ENCODE measurements around the gene ANK2.
"Not testable (repeated sequence)": the region's sequence is repeated elsewhere in the genome, so short reads cannot be mapped to it uniquely, and the experiment has no call there.

The ANK2 gene

DNA sequence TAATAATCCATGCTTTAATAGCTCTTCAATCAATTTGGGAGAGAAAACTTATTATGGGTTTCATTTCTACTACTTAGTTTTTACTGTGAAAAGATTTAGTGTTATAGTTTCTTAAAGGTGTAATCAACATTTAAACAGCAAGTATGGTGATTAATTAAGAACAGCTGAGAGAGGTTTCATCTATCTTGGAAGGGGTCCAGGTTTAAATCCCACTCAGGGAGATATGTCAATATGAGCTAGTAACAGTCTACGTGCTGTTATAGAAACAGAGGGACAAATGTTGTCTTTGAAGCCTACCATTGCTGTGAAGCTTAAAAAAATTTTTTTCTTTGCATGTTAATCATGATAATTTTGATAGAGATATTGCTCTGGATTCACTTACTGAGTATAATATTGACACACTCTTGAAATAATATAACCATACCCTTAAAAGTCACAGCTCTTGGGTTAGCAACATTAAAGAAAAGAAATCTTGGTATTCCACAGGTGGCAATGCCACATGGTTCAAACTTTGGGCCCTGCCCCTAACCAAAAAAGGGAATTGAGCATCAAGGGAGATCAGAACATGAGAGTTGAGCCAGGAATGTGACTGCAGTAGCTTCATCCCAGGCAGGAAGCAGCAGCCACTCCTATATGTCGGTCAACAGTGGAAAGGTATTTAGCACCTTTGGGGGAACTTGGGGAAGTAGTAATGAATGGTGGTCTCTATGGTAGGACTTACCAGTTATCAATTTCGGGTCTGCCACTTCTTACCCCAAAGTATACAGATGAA is 107.8 kb downstream of the ANK2 start:
- no peak for DNase-seq

DNA sequence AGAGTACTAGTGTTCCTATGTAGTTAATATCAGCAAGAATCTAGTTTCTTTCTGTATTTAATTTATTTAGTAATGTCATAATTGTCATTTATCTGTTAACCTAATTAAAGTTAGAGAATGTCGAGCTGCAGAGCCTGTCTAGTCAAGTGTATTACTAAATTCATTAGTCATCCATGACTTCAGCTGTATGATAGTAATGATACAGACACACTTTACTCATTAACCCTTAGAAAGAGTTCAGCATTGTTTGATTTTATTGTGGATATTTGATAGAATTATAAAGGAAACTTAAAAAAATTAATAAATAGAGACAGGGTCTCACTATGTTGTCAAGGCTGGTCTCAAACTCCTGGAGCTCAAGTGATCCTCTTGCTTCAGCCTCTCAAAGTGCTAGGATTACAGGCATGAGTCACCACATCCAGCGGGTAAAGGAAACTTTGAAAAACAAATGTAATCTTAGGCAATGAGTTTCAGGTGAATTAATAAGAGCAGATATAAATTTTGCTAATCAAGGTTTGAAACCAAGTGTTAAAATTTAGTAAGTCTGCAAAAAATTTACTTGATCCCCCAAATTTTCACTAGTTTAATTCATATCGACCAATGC is 110.6 kb downstream of the ANK2 start:
- DNase-seq, result no peak

DNA sequence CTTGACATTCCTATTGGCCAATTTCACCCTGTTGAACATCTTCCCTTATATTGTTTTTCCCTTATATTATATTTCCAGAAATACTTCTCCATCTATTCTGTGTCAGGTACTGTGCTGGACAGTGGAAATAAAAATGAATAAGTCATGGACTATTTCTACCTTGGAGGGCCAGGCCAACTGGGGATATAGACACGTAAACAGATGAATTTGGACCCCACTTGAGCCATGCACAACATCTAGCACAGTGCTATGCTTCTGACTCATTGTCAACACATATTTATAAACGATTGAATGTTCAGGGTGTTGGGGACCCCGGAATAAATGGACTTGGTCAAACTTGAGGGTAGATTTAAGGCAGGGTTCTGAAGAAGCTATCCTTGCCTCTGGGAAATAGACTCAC is 111.1 kb downstream of the ANK2 start:
- DNase-seq, result no peak

DNA sequence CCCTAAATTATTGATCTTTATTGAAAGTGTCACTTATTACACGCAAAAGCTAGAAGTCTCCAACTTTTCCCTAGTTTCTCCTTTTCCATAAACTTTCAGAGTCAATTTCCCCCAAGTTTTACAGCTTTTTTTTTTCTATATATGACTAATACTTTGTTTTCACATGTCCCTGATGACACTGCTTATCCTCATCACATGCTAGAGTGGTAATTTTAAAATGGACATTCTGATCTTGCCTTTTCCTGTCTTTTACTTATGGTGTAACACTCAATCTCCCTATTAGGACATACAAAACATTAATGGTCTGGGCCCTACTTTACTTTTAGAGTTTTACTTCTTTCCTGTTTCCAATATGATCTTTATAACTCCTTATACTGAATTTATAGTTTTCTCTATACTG is 112.6 kb downstream of the ANK2 start:
- DNase-seq, result no peak

DNA sequence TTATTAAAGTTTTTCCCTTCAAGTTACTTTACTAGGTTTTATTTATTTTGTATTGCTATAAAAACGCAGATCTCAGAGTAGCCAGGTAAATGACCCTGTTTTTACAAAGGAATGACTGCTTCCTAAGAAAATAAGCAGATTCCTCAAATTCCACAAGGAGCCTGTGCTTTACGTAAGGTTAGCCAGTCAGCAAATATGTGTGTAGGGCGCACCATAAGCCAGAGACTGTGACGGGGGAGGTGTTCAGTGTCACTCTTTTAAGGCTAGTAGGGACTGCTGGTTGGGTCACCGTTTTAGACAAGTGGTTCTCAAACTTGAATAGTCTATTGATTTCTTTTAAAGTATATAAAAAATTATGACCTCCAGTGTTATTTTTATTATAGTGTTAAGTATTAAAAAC is 119.9 kb downstream of the ANK2 start:
- DNase-seq, result no peak

DNA sequence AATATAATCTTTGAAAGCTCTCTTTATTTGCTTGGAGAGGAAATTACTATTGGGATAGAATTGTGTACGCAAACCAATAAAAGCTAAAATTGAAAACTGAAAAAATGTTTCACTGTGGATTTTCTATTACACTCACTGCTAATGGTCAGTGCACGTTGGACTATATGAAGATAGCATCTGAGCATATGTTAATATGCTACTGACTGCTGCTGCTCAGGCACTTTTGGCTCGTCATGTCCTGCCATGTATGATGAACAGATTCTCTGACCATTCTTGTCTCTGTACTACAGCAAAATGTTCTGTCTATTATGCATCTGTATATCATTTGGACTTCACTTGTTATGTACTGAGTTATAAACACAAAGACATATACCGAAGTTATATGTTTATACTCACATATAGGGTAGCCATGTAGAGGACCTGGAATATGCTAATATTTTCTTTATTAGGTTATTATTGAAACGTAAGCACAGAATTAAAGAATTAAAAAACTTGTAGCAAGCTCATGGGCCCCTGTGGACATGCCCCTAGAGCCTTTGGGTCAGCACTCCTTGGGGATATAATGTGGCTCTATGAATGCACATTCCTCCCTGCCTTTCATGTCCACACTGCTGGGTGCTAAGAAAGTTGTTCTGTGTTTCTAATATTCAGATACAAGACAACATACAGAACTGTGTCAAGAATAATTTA is 120.8 kb downstream of the ANK2 start:
- no peak for DNase-seq

DNA sequence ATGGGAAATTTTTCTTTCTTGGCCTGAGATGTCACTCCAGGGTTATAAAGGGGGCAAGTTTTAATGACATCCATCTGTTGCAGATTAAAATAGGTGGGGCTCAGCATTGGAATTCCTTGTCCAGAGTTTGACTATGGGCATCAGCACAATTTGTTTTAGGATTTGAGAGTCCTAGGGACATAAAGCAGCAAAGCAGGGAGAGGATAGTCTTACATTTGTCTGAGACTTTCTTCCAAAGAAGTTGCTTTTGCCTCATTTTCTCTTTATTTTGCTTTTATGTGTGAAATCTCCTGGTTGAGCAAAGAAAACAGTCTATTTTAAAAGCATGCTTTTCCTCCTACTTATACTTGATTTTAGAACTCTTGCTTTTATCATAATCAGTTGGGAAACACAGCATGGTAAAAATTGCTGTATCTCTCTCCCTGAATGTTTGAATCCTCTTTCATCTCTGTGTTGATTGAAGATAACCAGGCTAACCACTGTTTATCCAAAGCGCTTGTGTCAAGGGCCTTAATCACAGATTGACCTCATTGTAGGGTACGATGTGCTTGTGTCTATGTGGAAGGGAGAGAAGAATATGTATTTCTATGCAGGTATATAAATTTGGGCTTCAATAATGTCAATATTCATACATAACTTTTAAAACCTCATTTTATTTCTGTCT is 121.5 kb downstream of the ANK2 start:
- DNase-seq, result no peak

DNA sequence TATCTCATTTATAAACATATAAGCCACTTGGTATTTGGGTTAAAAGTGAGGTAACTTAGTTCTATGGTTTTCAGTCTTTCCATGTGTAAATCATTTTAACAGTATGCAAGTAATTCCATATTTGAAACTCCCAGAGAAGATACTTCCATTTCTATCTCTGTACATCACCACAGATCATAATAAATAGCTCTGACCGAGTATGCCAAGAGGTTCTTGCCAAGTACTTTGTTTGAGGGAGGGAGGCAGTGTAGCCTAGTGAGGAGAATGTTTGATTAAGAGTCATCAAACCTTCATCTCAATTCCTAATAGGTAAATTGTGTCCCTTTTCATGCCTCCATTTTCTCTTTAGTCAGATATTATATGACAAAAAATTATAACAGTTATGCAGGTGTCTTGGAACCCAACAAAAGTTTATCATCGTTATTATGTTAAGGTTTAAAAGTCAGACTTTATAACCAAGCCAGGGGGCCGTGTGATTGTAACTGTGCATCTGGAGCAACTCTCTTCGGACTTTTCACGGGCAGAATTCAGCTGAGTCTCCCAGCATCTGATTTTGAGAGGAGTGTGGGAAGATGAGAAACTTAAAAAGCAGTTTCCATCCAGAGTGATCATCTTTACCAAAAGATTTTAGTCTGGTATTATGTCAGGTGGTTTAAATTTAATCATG is 123.8 kb downstream of the ANK2 start:
- DNase-seq, result no peak

DNA sequence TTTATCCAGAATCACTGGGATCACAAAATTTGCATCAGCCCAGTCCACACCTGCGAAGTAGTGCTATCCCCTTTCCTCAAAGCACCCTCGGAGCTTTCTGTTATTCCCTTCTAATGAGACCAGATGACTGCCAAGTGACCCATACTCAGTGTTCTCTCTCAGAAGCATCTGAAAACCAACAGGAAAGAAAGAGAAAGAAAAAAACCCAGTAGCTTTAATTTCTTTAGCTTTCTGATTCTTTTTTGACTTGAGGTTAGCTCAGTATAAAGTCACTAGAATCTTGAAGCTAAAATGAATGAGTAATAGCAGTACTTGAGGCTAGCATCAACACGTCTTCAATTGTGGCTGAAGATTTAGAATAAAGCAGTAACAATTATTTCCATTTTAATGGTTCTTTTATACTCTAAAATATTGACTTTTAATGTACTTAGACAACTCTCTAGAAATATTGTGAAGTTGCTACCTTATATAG is 124.4 kb downstream of the ANK2 start:
- DNase-seq, result no peak

DNA sequence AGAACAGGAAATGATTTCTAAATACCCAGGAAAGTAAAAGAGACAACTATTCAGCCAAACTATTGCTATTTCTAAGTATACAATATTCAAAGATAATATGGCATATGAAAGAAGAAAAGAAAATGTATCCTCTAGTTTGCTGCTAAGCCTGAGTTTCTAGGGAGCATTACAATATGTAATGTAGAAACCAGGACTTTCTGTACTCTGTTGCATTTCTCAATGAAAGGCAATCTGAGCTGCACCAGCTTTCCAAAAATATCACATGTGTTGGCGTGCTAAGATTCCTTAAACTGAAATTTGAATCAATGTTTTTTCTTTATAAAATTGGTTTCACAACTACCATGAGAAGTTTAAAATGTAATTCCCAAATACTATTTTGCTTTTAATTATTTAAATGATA is 129.6 kb downstream of the ANK2 start:
- DNase-seq, result no peak

DNA sequence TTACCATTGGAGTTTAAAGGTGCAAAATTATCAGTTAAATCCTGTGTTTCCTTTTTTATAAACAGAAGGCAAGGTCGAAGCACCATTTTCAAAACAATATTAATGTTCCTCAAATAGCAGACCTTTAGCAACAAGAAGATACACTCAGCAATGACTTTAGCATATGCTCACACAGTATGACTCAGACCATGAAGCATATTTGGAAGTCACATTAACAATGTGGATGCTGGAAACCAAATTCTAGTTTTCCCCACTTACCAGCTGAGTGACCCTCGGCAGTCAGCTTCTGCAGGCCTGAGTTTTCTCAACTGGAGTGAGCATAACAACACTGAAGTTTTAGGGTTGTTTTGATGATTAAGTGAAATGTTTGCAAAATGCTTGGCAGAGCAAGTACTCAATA is 130.5 kb downstream of the ANK2 start:
- DNase-seq, result no peak

DNA sequence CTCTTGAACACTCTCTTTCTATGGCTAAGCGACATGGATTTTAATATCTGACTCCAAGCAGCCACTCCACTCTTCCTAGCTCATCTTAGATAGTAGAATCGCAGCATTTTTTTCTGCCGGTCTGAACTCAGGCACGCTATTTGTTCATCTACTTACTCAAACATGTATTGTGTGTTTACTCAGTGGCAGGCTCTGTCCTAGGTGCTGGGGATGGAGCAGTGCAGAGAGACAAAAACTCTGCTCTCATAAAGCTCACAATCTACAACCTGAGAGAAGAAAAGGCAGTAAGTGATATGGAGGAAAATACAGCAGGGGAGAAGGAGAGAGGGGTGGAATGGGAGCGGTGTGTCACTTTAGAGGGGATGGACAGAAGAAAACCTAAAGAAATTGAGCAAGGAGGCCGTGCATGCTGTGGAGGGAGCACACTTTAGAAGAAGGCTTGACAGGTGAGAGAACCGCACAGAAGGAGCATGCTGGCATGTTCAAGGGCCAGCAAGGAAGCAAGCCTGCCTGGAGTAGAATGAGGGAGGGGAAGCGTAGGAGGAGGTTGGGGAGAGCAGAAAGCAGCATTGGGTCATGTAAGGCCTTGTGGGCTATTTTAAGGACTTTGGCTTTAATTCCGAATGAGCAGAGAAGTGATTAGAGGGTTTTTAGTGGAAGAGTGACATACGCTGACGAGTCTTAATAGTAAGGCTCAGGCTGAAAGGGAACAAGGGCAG is 132.0 kb downstream of the ANK2 start:
- DNase-seq, result no peak

DNA sequence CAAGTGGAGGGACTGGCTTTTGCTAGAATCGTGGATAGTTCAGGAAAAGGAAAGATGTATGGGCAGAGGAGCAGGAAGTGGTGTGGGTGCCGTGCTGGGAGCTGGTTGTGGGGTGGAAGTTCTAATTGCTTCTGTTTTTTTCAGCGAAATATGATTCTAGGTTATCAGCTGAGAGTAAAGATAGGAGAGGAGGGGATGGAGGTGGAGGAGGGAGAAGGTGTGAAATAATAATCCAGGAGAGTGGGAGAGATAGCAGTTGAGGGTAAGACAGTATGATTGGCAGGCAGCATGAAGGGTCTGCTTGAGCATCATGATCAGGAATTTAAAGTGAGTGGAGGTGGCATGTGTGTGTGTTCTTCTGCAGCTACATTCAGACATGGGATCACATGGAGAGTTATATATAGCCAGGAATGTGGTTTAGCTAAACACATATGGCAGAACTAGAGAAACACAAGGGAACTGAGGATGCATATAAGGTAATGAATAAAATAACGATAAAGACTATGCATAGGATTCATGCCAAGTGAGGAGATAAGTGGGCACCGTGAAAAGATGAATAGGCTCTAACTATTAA is 133.7 kb downstream of the ANK2 start:
- no peak for DNase-seq

DNA sequence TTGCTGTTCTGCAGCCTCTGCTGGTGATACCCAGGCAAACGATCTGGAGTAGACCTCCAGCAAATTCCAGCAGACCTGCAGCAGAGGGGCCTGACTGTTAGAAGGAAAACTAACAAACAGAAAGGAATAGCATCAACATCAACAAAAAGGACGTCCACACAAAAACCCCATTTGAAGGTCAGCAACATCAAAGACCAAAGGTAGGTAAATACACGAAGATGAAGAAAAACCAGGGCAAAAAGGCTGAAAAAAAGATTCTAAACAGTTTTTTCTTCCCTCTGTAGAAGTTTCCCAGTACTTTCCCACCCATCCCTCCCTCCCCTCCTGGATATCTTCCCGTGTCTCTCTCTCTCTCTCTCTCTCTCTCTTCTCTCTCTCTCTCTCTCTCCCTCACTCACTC is 136.8 kb downstream of the ANK2 start:
- not testable (repeated sequence) for DNase-seq

DNA sequence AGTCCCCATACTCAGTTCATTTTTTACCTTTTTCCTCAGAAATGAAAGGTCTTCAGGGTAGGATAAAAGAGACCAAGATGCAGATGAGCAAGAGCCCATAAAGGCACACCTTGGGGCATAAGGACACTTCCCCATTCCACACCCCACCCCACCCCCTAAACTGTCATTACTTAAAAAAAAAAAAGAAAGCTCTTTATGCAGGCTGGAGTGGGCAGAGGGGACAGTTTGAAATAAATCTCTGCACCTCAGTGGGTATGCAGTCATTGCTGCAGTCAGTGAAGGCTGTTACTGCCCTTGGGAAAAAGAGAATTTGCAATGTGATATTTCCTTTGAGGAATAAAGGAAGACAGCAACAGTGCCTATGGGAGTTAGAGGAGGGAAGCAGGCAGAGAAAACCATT is 137.5 kb downstream of the ANK2 start:
- no peak for DNase-seq

DNA sequence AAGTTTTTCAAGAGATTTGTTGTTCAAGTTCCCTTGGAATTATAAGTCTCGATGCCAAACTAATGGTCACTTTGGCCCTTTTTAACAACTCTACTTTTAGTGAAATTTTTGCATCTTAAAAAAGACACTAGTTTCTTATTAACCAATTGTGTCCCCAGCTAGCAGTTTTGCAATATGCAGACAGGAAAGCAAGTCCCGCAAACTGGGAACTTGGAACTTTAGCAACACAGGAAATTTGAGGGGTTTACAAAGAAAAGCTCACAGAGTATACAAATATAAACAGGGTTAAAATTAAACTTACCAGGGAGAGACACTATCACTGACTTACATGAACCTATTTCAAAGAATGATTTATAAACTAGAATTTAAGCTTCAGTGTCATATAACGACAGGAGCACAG is 137.9 kb downstream of the ANK2 start:
- no peak for DNase-seq

DNA sequence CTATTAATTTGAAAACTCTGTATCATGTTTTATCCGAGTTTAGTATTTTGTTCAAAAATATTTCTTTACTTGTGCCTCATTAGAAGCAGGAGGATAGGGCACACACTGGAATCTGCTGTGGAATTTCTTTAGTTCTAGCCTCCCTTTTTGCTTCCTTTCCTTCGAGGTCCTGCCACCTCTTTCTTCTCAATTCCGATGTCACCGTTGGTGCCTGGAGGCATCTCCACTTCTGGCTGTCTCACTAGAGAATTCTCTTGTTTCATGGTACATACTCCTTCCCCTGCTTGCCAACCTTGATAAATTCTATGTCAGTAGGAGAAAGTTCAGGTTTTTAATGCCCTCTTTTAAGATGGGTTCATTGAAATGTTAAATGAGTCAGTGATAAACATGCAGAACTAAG is 140.1 kb downstream of the ANK2 start:
- no peak for DNase-seq

DNA sequence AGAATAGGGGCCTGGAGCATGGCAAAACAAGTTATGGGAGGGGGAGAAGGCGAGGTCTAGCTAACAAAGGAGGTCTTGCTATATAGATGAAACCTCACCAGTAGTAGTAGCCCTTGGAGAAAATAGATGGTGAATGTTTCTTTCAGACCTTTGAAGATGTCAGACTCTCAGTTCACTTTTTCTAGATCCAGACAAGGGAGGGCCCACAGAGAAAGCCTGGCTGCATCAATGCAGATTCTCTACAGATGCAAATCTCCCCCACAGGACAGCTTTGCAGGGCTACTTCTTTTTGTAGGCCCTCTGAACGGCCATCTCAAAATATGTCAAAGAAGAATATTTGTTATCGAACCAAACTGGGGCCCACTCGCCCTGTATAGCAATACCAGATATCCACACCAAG is 159.7 kb downstream of the ANK2 start:
- no peak for DNase-seq

DNA sequence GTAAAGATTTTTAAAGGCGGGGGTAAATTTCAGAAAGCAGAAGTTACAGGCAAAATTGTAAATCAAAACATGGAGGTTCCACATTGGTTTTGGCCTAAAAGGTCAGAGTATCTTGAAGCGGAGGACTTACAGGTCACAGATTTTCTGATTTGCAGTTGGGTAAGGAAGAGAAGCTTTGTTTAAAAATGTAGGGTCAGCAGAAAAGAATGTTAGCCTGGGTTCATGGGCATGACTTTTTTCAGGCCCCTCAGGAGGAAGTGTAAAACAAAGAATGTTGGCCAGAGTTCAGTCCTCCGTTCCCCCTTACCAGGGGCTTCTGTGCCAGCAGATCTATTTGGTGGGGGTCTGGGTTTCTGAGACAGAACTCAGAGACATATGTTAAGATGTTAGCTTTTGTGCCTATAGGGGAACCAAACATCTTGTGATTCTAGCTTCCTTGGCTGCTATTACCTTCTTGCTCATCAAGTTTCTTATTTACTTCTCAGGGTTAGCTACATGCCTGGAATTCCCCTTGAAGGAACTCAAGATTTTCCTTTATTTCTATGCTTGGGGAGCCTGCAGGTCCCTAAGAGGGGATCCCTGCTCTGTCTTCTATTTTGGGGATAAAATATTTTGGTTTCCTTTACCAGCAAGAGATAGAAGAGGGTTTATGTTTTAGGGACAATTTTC is 160.3 kb downstream of the ANK2 start:
- no peak for DNase-seq

DNA sequence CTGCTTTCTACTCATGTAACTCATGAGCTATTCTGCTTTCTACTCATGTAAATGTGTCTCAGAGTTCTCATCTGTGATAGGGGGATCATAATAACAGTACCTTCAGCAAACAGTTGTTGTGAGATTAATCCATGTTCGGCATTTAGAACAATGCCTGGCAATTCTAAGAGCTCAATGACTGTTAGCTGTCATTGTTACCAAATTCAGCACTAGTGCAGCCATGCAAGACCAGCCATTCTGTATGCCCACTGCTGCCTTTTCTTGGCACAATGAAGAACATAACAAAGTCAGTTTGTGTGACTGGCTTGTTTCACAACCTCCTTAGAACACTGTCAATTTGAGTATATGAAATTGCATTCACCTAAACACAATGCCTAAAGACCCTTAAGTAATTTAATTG is 163.2 kb downstream of the ANK2 start:
- DNase-seq, result no peak

DNA sequence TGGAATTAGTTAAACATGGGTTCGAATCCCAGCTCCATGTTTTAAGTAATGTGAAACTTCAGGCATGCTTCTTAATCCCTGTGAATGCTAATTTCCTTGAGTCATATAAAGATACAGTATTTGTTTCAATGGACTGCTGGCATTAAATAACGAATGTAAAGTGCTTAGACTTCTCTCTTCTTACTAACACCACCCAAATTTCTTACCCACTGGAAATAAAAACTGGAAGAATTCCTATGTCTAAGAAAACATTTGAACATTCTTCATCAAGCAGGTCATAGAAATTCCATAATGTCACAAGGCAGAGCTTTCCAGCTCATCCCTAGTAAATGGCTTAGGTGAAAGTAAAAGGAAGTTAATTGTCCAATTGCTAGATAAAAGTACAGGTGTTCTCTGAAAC is 172.5 kb downstream of the ANK2 start:
- DNase-seq, result no peak

DNA sequence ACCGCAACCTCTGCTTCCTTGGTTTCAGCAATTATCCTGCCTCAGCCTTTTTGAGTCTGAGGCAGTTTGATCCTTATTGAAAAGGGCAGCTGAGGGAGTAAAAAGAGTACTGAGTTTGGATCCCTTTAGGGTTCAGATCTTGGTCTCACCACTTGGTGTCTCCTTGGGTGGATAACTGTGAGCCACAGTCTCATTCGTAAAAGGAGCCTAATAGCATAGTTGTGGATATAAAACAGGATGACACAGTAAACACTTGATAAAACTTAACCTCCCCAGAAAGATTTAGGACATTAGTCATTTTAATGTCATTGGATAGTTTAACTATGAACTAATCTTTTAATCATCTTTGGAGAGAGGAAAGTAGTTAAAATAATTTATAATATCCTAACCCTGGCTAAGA is 173.0 kb downstream of the ANK2 start:
- no peak for DNase-seq

Data from NCI-H1694 (cell line).